ENCODE measurements around the gene RGS12. TPM values are rescaled to one million over a fixed set of nuclear protein-coding genes. Genes with fewer than 3 reads are reported as not detected.

Gene RGS12
- total RNA-seq, 4 donors from 2014 or later = 14.6 to 25.1 (median 20.9) TPM

DNA sequence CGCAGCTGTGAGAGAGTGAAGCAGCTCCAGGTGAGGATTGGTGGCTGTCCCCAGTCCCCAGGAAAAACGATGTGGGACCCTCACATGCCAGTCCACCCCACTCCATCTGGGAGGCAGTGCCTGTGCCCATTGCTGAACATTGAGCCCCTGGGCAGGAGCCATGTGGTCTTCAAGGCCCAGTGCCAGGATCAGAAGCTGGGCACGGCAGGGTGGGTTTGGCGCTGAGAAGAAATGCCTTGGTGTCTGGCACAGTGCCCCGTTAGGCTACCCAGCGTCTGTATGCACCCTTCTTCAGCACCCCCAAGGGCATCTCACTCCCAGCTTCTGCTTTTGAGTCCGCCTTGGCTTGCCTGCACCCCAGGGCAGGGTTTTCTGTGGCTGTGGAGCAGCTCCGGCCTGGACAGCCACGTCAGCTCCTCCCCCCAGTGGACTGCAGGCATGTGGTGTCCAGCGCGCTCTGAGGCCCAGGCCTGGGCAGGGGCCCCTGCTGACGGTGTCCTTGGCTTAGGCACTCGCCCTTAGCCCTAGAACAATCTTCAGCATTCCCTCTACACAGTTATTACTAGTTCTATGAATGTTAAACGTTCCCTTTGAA lies 28.6 kb downstream of the RGS12 start:
- Histone ChIP-seq H3K36me3 (peaks cover 5 to 8% of the 10 kb centered on the region in 2 donors), H3K4me3 (replicated peaks in 1 of 3) (no peak overlapping the region), H3K27me3 (no peaks in the 10 kb centered on the region), H3K9me3 (no peaks in the 10 kb centered on the region), H3K27ac (no peak overlapping the region), H3K4me1 (peaks cover 0 to 4% of the 10 kb centered on the region in 2 donors)
- intact Hi-C loops (cut with DNase I) = no loop called here
- no peak for DNase-seq
- TF ChIP-seq POLR2A (IDR thresholded peaks at IDR 0.05) (no peak), CTCF (IDR thresholded peaks at IDR 0.05) (no peak)
- 76 to 79% methylated on average over 9 to 13 of the region's 14 CpGs for WGBS, 2 donors

DNA sequence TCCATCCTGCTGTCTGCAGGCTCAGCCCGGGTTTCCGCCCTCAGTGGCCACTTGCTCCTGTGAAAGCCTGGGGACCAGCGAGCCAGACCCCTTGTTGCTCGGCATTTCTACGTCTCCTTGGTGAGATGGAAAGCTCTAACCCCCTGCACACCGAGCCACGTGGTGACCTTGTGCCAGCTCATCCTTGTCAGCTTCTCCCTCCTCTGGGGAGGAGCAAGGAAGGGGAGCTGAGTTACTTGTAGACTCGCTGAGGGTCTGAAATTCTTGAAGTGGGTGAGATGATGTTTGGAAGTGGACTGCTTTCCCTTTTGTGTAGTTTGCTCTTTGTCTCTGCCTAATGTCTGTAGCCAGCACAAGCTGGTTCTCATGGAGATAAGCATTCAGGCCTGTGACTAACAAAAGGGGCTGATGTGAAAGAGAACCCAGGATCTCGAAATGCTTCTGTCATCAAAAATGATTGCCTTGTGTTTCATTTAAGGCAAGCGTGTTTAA lies 29.3 kb downstream of the RGS12 start:
- Histone ChIP-seq H3K27me3 (no peaks in the 10 kb centered on the region), H3K4me1 (peaks cover 0 to 4% of the 10 kb centered on the region in 2 donors), H3K36me3 (peaks cover under 1 to 8% of the 10 kb centered on the region in 2 donors), H3K4me3 (replicated peaks in 1 of 3) (no peak overlapping the region), H3K27ac (no peak overlapping the region), H3K9me3 (no peaks in the 10 kb centered on the region)
- TF ChIP-seq CTCF (IDR thresholded peaks at IDR 0.05) (no peak), POLR2A (IDR thresholded peaks at IDR 0.05) (no peak)
- no peak for DNase-seq
- 80 to 84% methylated on average over 10 of the region's 10 CpGs for WGBS, 2 donors
- intact Hi-C loops (cut with DNase I) = no loop called here

DNA sequence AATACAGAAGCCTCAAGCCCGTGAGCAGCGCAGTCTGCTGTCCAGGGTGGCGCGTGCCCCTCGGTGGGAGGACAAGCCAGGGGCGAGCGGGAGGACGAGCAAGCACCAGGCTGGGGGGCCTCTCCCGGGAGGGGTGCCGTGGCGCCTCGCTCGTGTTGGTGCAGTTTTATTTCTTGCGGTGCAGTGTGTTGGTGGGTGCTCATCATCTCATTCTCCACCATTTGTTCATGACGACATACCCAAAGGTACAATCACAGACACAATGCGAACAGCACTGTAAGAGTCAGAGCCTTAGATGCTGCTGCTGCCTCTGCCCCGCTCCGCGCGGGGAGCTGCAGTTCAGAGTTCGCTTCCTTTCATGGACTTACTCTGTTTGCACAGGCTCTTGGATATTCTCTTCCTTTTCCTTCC lies 30.3 kb downstream of the RGS12 start:
- H3K27me3 ChIP-seq = no peaks in the 10 kb centered on the region
- H3K27ac ChIP-seq = no peak overlapping the region
- WGBS, 2 donors = 90 to 94% methylated on average over 21 of the region's 21 CpGs
- TF ChIP-seq POLR2A (IDR thresholded peaks at IDR 0.05) (no peak), CTCF (IDR thresholded peaks at IDR 0.05) (no peak)
- H3K36me3 ChIP-seq = no peaks in the 10 kb centered on the region
- H3K9me3 ChIP-seq = no peaks in the 10 kb centered on the region
- peaks cover 0 to 4% of the 10 kb centered on the region in 2 donors for H3K4me1 ChIP-seq
- DNase-seq = no peak
- no peak overlapping the region for H3K4me3 ChIP-seq (replicated peaks in 1 of 3)
- intact Hi-C loops (cut with DNase I) = no loop called here

DNA sequence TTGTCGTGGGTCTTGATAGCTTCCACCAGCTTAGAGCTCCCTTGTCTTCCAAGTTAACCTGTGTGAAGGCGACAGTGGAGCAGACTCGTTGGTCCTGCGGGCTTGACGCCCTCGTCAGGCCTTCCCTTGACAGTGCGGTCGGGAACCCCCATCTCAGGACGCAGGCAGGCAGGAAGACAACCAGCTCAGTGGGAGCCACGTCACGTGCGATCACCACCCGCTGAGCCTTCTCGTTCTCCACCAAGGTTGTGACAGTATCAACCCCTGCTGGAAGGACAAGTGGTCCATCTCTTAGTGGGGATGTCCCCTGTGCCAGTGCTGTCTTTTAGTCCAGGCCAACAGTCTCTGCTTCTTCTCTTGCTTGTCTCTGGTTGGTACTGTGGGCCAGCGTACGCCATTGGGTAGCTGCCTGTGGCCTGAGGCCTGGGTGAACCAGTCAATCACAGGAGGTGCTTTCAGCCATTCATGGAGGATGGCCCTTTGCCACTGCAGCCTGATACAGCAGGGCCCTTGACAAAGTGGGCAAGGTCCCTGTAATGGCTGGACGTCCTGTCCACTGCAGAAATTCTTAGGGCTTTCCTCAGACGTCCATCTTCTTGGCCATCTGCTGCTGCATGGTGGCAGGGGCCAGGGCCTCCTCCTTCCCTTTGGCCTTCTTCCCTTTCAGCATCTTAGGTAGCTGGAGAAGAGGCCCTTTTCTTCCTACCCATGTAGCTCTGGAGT lies 31.4 kb downstream of the RGS12 start:
- Histone ChIP-seq H3K36me3 (no peaks in the 10 kb centered on the region), H3K27me3 (no peaks in the 10 kb centered on the region), H3K27ac (no peak overlapping the region), H3K9me3 (no peaks in the 10 kb centered on the region), H3K4me1 (peaks cover 0 to 4% of the 10 kb centered on the region in 2 donors), H3K4me3 (replicated peaks in 1 of 3) (no peak overlapping the region)
- DNase-seq = no peak
- TF ChIP-seq CTCF (IDR thresholded peaks at IDR 0.05) = no peak
- TF ChIP-seq POLR2A (IDR thresholded peaks at IDR 0.05) = no peak
- intact Hi-C loops (cut with DNase I) = no loop called here
- WGBS, 2 donors = 92 to 93% methylated on average over 18 of the region's 18 CpGs

Data from thyroid gland (tissue), 4 donors.